Ovary (tissue), 9 donors: Measurements from ENCODE around the gene OR12D1. TPM values are rescaled to one million over a fixed set of nuclear protein-coding genes. Genes with fewer than 3 reads are reported as not detected.
"Not testable (repeated sequence)": the region's sequence is repeated elsewhere in the genome, so short reads cannot be mapped to it uniquely, and the experiment has no call there.

ENCODE experiments used
- DNase-seq, 5 donors: peaks; one replicate each; pipeline ENCODE4 v3.0.0-alpha.2; 2019 to 2020
- H3K27ac ChIP-seq, 2 donors: fragments of 200-600 bp; one replicate each; pipeline versions ENCODE4 v1.5.1 to v1.8.0; 2019 to 2022
- H3K27me3 ChIP-seq: fragments of 200-600 bp; one replicate; pipeline ENCODE4 v1.8.0; 2022
- H3K36me3 ChIP-seq: fragments of 200-600 bp; sonication (generic); one replicate; pipeline ENCODE4 v1.5.1; 2019
- H3K4me1 ChIP-seq: one replicate; pipeline ENCODE4 v1.8.1; 2013; ENCODE audit warnings: mild to moderate bottlenecking, moderate library complexity; ENCODE audit not compliant: insufficient read depth
- H3K4me3 ChIP-seq: fragments of 200-600 bp; sonication (generic); one replicate; pipeline ENCODE4 v1.5.1; 2017
- H3K9me3 ChIP-seq, 2 donors: fragments of 200-600 bp in 1 of 2; sonication (generic) in 1 of 2; one replicate each; pipeline versions ENCODE4 v1.5.1 to v1.8.1; 2013 to 2019; ENCODE audit warnings: mild to moderate bottlenecking in 1 of 2, moderate library complexity in 1 of 2
- EP300 ChIP-seq: sonication (generic); formaldehyde crosslinking; IDR thresholded peaks from one replicate; pipeline ENCODE4 v1.6.1; 2017; ENCODE audit warnings: antibody characterized with exemption
- POLR2A ChIP-seq: fragments of 450-650 bp; IDR thresholded peaks from one replicate; pipeline ENCODE4 v1.6.1; 2017; ENCODE audit warnings: antibody characterized with exemption, mild to moderate bottlenecking, moderate library complexity
- WGBS, 3 donors: extraction: QIAGEN DNeasy Blood & Tissue Kit in 1 of 3; methylation state at CpG; one replicate each; pipeline versions ENCODE4 v1.1.5 to v1.1.7; 2013 to 2017; 5-methylcytosine and 5-hydroxymethylcytosine counted together
- intact Hi-C, 4 donors: fragments of 100-400 bp; cut with DNase I; formaldehyde crosslinking; loops; one replicate each; pipeline versions ENCODE4 v1.11.0 to v1.15.1; 2022 to 2023
- polyA plus RNA-seq, 2 donors: library from polyadenylated mRNA; stranded (reverse); fragments of 200-250 nt in 1 of 2; fragments of 350-450 nt in 1 of 2; fragmentation: Illumina TruSeq in 1 of 2; extraction: RNeasy Lipid Tissue Mini Kit (QIAGEN cat#74804) in 1 of 2; gene quantifications; one replicate each; pipeline ENCODE4 v1.2.3, GENCODE V29; 2013 to 2014
- total RNA-seq, 7 donors: library from RNA; depleted of rRNA in 2 of 7; stranded (reverse); fragments of >200 nt in 2 of 7; fragmentation: NEBNext Ultra II Directional in 3 of 7; extraction: Animal tissue kit (Norgen Biotek cat#: 25700) in 3 of 7; gene quantifications; one replicate each; pipeline versions ENCODE4 v1.1.0 to v1.2.4, GENCODE V29; 2016 to 2023
- TF ChIP-seq, protein P1 (sequence below), 3 donors: fragments of 450-650 bp in 2 of 3; fragments of 200-600 bp in 1 of 3; IDR thresholded peaks; one replicate each; pipeline versions ENCODE4 v1.5.1 to v1.8.0; 2016 to 2022; ENCODE audit warnings: antibody characterized with exemption in 3 of 3, mild to moderate bottlenecking in 1 of 3
- donor health status: DM: no; HTN: no; CAD: no; lungs with moderate emphysema.
- donor health status: DM: no; HTN: no; CAD: no.
- donor health status: Bipolar disorder and iron deficiency.
- donor health status: DM: yes; HTN: yes; CAD: no.
- donor health status: DM: no; HTN: no; CAD: no.
- donor health status: DM: yes; HTN: yes; CAD: no.

The OR12D1 gene
- total and polyA plus RNA-seq, 9 donors = not detected

DNA sequence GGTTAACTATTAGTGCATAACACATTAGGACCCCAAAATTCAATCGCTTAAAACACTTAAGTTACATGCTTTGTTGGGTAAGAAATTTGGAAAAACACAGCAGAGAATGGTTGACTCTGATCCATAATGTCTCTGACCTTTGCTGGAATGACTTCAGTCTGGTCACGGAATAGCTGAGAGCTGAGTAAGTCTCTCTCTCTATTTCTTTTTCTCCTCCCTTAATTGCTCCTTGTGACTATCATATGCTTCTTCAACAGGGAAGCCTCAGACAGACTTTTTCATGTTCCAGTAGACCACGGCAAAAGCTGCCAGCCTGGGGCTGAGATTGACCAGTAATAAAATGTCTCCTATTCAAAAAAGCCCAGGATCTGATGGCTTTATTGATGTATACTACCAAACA, 4.8 kb downstream of the OR12D1 start:
- no peak for DNase-seq
- no peak overlapping the region for H3K27ac ChIP-seq
- H3K27me3 ChIP-seq = no peaks in the 10 kb centered on the region
- 67 to 77% (median 72%) methylated on average over 3 of the region's 3 CpGs for WGBS, 3 donors
- H3K36me3 ChIP-seq = no peaks in the 10 kb centered on the region
- TF ChIP-seq POLR2A (no peak), EP300 (no peak)
- TF ChIP-seq, protein P1, sequence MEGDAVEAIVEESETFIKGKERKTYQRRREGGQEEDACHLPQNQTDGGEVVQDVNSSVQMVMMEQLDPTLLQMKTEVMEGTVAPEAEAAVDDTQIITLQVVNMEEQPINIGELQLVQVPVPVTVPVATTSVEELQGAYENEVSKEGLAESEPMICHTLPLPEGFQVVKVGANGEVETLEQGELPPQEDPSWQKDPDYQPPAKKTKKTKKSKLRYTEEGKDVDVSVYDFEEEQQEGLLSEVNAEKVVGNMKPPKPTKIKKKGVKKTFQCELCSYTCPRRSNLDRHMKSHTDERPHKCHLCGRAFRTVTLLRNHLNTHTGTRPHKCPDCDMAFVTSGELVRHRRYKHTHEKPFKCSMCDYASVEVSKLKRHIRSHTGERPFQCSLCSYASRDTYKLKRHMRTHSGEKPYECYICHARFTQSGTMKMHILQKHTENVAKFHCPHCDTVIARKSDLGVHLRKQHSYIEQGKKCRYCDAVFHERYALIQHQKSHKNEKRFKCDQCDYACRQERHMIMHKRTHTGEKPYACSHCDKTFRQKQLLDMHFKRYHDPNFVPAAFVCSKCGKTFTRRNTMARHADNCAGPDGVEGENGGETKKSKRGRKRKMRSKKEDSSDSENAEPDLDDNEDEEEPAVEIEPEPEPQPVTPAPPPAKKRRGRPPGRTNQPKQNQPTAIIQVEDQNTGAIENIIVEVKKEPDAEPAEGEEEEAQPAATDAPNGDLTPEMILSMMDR (IDR thresholded peaks at IDR 0.05) = no peak
- no peaks in the 10 kb centered on the region for H3K4me1 ChIP-seq
- H3K9me3 ChIP-seq = no peaks in the 10 kb centered on the region
- intact Hi-C loops = no loop called here
- no peak overlapping the region for H3K4me3 ChIP-seq

DNA sequence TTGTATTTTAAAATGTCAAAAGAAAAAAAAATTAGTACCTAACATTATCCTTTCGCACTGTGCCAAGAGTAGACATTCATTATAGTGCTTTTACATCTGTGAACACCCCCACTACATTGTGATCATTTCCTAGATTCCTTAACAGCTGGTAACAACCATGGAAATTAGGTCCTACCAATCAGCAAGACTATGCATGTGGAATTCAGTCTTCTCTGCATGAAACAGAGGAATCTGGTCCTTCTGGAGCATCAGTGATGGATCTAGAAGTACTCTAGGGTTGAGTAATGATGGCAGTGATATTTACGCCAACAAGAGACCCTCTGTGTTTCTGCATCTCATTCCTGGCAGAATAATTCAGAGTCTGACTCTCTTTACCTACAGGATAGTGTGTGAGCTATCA, 9.4 kb downstream of the OR12D1 start:
- Histone ChIP-seq H3K4me3 (no peak overlapping the region), H3K9me3 (no peaks in the 10 kb centered on the region), H3K4me1 (no peaks in the 10 kb centered on the region), H3K27ac (no peak overlapping the region), H3K27me3 (no peaks in the 10 kb centered on the region), H3K36me3 (no peaks in the 10 kb centered on the region)
- TF ChIP-seq, protein P1 (IDR thresholded peaks at IDR 0.05) = no peak
- TF ChIP-seq POLR2A (no peak), EP300 (no peak)
- DNase-seq = no peak
- intact Hi-C loops = no loop called here
- WGBS, 3 donors = 73 to 94% (median 85%) methylated on average over 2 of the region's 2 CpGs

DNA sequence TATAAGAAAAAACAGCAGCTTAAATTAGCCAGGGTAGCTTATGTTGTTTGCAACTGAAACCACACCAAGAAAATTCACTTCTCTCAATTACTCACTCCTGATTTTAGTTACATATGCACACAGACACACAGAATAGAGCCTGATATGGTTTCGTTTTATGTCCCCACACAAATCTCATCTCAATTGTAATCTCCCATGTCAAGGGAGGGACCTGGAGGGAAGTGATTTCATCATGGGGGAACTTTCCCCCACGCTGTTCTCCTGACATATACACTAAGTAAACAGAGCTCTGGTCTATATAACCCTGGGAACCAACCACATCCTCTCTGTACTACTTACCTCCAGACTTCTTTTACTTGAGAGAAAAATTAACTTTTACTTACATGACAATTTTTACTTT, 9.8 kb downstream of the OR12D1 start:
- 44 to 51% (median 49%) methylated on average over 2 of the region's 2 CpGs for WGBS, 3 donors
- H3K4me1 ChIP-seq = no peaks in the 10 kb centered on the region
- TF ChIP-seq, protein P1 (IDR thresholded peaks at IDR 0.05) = no peak
- TF ChIP-seq EP300 (no peak), POLR2A (no peak)
- no peaks in the 10 kb centered on the region for H3K36me3 ChIP-seq
- no peaks in the 10 kb centered on the region for H3K9me3 ChIP-seq
- no peak overlapping the region for H3K27ac ChIP-seq
- no peak for DNase-seq
- intact Hi-C loops = no loop called here
- no peaks in the 10 kb centered on the region for H3K27me3 ChIP-seq
- H3K4me3 ChIP-seq = no peak overlapping the region

DNA sequence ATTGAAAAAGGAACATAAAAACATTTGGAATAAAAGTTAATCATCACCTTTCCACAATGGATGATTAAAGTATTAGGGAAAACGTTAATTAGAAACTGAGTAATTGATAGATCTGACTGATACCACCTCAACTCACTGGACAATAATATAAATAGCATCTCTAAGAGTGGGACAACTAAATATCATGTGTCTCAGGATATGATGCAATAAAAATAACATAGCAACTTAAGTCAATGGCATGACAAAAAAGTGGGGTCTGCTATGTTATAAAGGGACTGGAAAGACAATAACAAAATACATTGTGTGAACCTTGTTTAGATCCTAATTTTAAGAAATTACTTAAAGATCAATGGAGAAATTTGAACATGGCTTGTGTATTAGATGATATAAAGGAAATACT, 10.3 kb downstream of the OR12D1 start:
- no peaks in the 10 kb centered on the region for H3K9me3 ChIP-seq
- no peaks in the 10 kb centered on the region for H3K36me3 ChIP-seq
- no peak overlapping the region for H3K4me3 ChIP-seq
- intact Hi-C loops = no loop called here
- no peaks in the 10 kb centered on the region for H3K4me1 ChIP-seq
- no peaks in the 10 kb centered on the region for H3K27me3 ChIP-seq
- H3K27ac ChIP-seq = no peak overlapping the region
- WGBS, 3 donors = 27 to 52% (median 38%) methylated on average over 1 of the region's 1 CpG
- no peak for DNase-seq
- TF ChIP-seq, protein P1 (IDR thresholded peaks at IDR 0.05) = no peak
- TF ChIP-seq EP300 (no peak), POLR2A (no peak)

DNA sequence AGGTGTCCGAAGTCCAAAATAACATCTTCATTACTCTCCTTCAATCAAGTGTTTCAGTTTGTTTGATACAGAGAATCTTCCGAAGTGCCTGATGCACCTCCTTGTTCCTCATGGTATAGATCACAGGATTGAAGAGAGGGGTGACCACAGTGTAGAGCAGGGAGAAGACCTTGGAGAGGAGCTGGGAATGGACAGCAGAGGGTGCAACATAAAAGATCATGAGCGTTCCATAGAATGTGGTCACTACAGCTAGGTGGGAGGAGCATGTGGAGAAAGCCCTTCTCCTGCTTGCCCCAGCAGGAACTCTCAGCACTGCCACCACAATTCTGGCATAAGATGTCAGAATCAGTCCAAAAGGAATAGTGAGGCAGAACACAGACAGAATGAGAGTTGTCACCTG, 11.9 kb downstream of the OR12D1 start:
- H3K9me3 ChIP-seq = no peaks in the 10 kb centered on the region
- WGBS, 3 donors = 74 to 83% (median 82%) methylated on average over 3 of the region's 3 CpGs
- no peak for DNase-seq
- TF ChIP-seq POLR2A (no peak), EP300 (no peak)
- TF ChIP-seq, protein P1 (IDR thresholded peaks at IDR 0.05) = no peak
- no peaks in the 10 kb centered on the region for H3K27me3 ChIP-seq
- H3K4me1 ChIP-seq = no peaks in the 10 kb centered on the region
- no peak overlapping the region for H3K27ac ChIP-seq
- H3K4me3 ChIP-seq = no peak overlapping the region
- intact Hi-C loops = no loop called here
- no peaks in the 10 kb centered on the region for H3K36me3 ChIP-seq

DNA sequence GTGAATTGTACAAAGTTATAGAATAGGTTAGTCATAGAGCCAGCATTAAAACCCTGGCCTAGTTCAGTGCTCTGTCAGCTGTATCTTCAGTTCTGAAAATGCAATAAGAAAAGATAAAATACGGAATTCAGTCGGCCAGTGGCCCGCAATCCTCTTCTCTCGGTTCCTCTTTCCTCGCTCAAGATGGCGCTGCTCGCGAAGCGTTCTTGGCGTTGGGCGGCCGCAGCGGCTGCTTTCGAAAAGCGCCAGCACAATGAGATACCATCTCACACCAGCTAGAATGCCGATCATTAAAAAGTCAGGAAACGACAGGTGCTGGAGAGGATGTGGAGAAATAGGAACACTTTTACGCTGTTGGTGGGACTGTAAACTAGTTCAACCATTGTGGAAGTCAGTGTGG, 22.0 kb downstream of the OR12D1 start:
- DNase-seq, H3K36me3 ChIP-seq, H3K4me1 ChIP-seq, H3K27me3 ChIP-seq, H3K27ac ChIP-seq, intact Hi-C loops, H3K9me3 ChIP-seq, H3K4me3 ChIP-seq: not testable (repeated sequence)
- WGBS, 3 donors = 69 to 77% (median 73%) methylated on average over 18 of the region's 18 CpGs
